ENCODE results near the gene KCNH2.

KCNH2 gene

DNA sequence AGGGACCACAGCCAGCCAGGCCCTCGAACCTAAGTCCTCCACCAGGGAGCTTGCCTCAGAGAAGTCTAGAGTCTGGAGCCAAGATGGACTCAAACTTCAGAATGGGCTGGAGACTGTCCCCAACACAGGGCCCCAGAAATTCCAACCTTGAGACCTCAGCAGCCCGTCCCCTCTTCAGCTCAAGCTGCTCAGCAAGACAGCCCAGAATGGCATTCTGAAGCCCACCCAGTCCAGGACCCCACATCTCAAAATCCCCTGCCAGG lies 15.9 kb downstream of the KCNH2 start:
- H3K4me3 ChIP-seq (replicated peaks in 1 of 2; ENCODE audit: low read depth in 2 of 2, low read length in 2 of 2) = no peak overlapping the region
- no peak for TF ChIP-seq CTCF (IDR thresholded peaks at IDR 0.05; ENCODE audit: low read depth, low read length)
- DNase-seq (ENCODE audit: low read depth in 2 of 2) = no peak

- H3K4me3 ChIP-seq (replicated peaks in 1 of 2; ENCODE audit: low read depth in 2 of 2, low read length in 2 of 2) = no peak overlapping the region
- no peak for DNase-seq (ENCODE audit: low read depth in 2 of 2)
- no peak for TF ChIP-seq CTCF (IDR thresholded peaks at IDR 0.05; ENCODE audit: low read depth, low read length)
These were observed 16.4 kb downstream of the KCNH2 start for GRCh38 chr7:150961510-150962289.

DNA sequence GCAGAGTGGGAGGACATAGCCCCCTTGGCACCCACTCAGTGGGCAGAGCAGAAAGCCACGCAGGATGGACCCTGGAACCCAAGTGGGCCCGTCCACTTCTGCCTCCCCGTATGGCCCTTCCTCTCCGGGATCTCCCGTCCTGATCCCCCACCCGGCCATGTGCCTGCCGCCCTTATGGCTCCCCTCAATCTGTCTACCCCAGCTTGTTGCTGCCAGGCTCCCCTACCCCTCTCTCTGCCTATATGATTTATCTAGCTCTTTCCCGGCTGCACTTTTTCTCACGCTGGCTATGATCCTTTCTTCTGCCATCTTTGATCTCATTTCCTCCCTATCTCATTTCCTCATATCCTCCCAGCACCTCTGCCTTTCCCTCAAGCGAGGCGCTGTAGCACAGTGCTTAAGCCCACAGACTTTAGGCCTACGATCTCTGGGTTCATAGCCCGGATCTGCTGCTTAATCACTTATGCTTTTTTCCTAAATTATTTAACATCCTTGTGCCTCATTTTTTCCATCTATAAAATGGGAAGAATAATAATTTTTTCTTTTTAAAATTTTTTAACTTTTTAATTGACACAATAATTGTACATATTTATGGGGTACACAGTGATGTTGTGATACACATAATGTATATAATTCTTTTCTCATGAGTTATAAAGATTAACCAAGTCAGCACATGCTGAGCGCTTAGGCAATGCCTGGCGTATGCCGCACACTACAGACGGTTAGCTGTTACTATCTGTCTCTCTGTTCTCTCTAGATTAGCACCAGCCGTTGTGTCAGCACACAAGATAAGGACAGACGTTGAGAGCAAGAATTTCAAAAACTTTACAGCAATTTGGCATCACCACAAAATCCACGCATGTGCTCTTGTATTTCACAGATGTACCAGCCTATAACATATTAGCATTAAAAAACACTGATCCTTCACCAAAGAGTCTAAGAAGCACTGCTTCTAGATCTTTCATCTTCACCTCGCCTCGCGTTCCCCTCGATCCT lies 18.1 kb downstream of the KCNH2 start:
- DNase-seq (ENCODE audit: low read depth in 2 of 2) = peak in 1 of 2 donors; percentile 57
- TF ChIP-seq CTCF (IDR thresholded peaks at IDR 0.05; ENCODE audit: low read depth, low read length) = no peak
- no peak overlapping the region for H3K4me3 ChIP-seq (replicated peaks in 1 of 2; ENCODE audit: low read depth in 2 of 2, low read length in 2 of 2)

GRCh38 chr7:150959081-150959480 lies 19.0 kb downstream of the KCNH2 start:
- no peak overlapping the region for H3K4me3 ChIP-seq (replicated peaks in 1 of 2; ENCODE audit: low read depth in 2 of 2, low read length in 2 of 2)
- no peak for TF ChIP-seq CTCF (IDR thresholded peaks at IDR 0.05; ENCODE audit: low read depth, low read length)
- DNase-seq (ENCODE audit: low read depth in 2 of 2) = no peak

GRCh38 chr7:150958597-150958996 lies 19.5 kb downstream of the KCNH2 start:
- no peak for TF ChIP-seq CTCF (IDR thresholded peaks at IDR 0.05; ENCODE audit: low read depth, low read length)
- DNase-seq (ENCODE audit: low read depth in 2 of 2) = no peak
- no peak overlapping the region for H3K4me3 ChIP-seq (replicated peaks in 1 of 2; ENCODE audit: low read depth in 2 of 2, low read length in 2 of 2)

DNA sequence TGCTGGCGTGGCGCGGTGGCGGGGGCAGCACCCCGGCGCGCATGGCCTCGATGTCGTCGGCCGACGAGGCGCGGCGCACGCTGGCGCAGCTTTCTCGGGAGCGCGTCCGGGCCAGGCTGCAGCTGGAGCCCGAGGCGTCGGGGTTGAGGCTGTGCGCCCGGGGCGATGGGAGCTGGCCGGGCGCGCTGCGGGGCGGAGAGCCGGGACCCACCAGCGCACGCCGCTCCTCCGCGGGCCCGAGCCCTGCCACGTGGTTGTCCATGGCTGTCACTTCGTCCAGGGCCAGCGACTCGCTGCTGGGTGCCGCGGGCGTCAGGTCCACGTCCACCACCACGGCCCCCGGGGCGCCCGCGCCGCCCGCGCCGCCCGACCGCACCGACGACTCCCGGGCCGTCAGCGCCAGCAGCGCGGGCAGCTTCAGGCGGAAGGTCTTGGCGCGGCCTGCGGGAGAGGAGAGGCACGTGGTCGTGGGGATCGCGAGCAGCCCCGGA lies 20.0 kb downstream of the KCNH2 start:
- DNase-seq (ENCODE audit: low read depth in 2 of 2) = no peak
- H3K4me3 ChIP-seq (replicated peaks in 1 of 2; ENCODE audit: low read depth in 2 of 2, low read length in 2 of 2) = no peak overlapping the region
- no peak for TF ChIP-seq CTCF (IDR thresholded peaks at IDR 0.05; ENCODE audit: low read depth, low read length)
